GM18861 (cell line): Measurements from ENCODE around the gene PIGU.
"Not testable (repeated sequence)": the region's sequence is repeated elsewhere in the genome, so short reads cannot be mapped to it uniquely, and the experiment has no call there.

ENCODE experiments used
- ATAC-seq: cut with Tn5 transposase; IDR thresholded peaks from one replicate; pipeline ENCODE4 v1.9.1; 2021; ENCODE audit not compliant: unreplicated experiment

Gene PIGU

DNA sequence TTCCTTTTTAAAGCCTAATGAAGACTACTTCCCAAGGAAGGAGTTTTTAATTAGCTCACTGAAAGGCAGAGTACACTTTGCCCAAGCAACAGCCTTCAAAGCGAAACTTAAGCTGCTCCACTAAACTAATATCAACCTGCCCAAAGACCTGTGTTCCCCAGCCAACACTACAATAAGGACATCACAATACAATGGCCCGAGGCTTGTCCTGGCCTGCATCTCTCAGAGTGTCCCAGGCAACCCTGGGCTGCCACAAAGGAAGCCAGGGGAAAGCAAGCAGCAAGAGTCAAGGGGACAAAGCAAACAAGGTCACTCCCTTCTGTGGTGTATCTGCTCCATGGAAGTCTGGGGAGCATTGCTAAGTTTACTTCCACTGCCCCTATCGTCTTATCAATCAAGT is 52.3 kb downstream of the PIGU start:
- no peak for ATAC-seq

DNA sequence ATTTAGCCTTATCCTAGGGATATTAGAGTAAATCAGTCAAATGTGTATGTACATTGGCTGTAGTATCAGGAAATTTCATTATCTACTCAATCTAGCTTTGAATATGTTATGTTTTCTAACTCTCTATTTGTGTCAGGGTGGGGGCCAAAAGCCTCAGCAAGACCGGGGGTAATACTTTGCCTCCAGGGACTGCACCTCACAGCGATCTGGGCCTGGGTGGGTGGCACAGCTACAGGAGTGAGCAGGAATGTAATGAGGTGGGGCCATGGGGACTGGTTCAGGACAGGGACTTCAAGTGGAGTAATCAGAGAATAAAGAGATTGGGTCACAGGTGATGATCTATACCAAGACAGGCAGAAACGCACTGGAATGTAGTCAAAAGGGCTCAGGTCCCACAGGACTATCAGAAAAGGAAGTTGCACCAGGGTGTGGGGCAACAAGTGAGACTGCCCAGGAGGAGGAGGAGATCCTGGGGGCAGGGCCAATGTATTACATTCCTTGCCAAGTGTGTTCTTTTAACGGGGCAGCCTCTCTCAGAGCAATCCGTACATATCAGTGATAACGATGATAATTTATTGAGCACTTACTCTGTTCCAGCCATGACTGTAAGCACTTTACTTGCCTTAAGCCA is 54.0 kb downstream of the PIGU start:
- ATAC-seq, result no peak

DNA sequence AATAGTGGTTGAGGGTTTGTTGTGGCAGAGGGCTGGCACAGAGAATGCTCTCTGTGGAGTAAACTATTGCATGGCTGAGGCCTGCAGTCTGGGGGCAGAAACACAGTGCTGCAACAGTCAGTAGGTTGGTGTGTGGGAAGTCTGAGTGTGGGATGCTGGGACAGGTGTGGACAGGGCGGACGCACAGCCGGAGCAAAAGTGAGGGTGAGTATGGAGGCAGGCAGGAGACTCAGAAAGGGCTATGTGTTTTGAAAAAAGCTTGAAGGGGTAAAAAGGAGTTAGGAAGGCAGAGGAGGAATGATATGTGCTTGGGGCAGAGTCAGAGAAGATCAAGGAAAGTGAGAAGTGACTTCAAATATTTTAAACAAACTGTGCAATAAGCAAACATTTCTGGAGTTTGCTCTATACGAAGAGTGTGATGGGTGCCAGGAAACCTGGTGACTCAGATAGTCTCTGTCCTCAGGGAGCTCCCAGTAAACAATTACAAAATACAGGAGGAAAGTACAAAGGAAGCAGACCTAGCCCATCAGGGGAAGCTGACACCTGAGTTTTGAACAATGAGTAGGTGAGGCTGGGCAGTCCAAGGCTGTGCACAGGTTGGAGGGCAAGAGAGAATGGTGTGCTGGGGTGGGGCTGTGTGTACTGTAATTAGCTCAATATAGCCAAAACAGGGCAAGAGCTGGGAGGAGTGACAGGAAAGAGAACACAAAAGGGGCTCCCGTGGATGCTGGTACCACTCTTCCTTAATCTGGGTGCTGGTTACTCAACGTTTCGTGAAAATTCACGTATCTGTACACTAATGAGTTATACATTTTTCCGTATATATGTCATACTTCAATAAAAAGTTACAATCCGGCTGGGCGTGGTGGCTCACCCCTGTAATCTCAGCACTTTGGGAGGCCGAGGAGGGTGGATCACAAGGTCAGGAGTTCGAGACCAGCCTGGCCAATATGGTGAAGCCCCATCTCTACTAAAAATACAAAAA is 55.2 kb downstream of the PIGU start:
- ATAC-seq, result no peak

DNA sequence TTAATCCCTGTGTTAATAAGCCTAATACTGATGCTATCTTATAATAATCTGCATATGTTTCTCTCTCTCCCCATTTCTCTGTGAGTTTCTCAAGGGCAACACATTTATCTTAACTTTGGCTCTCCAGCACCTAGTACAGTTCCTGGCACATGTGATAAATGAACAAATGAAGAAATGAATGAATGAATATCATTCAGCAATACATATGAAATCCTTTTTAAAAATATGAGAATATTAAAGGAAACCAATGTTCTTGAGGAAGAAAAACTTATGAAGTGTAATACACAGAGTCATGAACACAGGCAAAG is 55.9 kb downstream of the PIGU start:
- ATAC-seq, result no peak

- ATAC-seq, result no peak
Measured at GRCh38 chr20:34618676-34619075, 58.2 kb downstream of the PIGU start.

GRCh38 chr20:34616913-34617312 is 60.0 kb downstream of the PIGU start:
- ATAC-seq, result not testable (repeated sequence)

DNA sequence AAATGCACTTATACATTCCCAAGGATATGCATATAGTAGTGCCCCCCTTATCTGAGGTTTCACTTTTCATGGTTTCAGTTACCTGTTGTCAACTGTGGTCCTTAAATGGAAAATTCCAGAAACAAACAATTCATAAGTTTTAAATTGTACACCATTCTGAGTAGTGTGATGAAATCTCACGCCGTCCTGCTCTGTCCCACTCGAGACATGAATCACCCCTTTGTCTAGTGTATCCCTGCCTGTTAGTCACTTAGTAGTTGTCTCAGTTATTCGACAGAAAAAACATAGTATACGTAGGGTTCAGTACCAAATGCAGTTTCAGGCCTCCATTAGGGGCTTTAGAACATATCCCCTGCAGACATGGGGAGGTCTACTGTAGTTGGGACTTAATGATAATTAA is 61.4 kb downstream of the PIGU start:
- no peak for ATAC-seq

GRCh38 chr20:34611976-34612375 is 64.9 kb downstream of the PIGU start:
- ATAC-seq, result not testable (repeated sequence)

GRCh38 chr20:34607066-34607465 is 69.8 kb downstream of the PIGU start:
- ATAC-seq, result no peak

DNA sequence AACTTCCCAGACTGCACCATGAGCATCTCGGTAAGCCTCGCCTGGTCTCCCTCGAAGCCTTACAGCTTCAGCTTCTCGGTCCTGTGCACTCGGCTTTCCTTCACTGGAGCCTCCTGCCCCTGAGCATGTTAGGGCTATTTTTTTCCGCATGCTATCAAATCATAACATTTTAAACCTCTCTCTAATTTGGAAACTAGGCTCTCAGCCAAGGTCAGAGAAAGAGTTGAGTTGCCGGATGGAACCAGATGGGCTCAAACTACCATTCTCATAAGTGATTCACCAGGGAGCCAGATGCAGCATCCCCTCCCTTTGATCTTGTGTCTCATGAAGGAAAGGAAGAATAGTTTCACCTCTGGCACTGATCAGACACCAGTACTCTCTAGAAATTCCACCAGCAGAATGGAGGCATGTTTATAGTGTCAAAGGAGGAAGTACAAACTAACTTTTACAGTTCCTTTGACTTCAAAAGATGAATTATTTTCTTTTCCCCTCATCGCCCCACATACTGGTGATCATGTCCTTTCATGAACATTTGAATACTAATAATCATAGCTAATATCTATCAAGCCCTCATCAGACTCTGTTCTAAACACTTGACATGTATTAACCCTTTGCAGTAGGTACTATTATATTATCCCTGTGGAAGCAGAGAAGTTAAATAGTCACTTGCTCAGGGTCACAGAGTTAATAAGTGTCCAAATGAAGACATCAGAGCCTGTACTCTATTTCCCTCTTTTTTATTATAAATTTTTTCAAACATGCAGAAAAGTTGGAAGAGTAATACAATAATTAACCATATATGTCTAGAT is 71.7 kb downstream of the PIGU start:
- ATAC-seq, result no peak

GRCh38 chr20:34600892-34601653 is 75.8 kb downstream of the PIGU start:
- no peak for ATAC-seq

DNA sequence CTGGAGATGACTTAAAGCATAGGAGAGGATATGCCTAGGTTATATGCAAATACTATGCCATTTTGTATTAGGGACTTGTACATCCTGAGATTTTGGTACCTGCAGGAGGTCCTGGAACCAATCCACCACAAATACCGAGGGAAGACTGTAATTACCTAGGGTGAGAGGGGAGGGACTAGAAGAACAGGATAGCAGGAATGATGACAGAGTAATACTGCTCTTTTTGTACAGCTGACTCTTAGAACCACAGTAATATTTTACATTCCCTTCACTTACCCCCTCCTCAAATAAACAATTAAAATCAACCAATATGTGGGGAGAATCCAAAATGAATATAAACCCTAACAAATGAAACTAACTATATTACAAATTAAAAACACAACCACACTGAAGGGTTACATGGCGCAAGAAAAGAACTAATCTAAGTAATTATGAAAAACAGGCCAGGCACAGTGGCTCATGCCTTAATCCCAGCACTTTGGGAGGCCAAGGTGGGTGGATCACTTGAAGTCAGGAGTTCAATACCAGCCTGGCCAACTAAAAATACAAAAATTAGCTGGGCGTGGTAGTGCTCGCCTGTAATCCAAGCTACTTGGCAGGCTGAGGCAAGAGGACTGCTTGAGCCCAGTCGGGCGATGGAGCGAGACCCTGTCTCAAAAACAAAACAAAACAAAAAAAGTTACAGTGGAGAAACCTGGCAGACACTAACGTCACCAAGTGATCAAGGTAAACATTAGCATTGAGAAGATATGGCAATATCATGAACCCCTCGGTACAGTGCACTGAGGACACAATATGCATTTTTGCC is 81.3 kb downstream of the PIGU start:
- no peak for ATAC-seq

DNA sequence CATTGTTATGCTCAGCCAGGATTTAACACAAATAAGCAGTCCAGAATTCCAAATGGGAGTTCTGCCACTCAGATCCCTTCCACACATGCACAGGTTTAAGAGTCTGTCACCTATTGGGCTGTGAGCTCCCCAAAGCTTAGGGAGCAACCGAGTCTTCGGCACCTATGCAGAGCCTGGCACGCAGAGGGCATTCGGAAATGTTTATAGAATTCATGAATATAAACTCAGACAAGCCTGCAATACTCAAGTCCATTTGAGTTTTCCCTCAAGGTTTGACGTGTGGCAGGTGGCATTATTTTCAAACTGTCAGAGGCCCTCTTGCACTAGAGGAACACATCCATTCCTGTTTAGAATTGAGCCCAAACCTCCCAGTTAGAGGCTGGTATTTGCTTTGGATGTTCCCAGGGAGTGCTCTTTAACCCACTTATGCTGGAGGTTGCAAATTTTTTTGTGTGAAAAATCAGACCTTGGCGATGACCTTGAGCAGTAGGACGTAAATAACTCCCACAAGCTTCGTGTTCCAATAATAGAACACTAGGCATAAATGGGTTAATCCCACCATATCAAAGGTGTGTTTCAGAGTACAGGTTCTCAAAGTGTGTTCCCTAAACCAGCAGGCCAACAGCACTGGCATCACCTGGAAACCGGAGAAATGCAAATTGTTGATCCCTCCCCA is 90.3 kb downstream of the PIGU start:
- ATAC-seq, result no peak

GRCh38 chr20:34585019-34585418 is 91.9 kb downstream of the PIGU start:
- no peak for ATAC-seq

- ATAC-seq, result no peak
Measured at GRCh38 chr20:34583544-34583943, 93.3 kb downstream of the PIGU start.

- ATAC-seq, result no peak
Measured at GRCh38 chr20:34582911-34583310, 94.0 kb downstream of the PIGU start.

- no peak for ATAC-seq
Measured at GRCh38 chr20:34582221-34582620, 94.7 kb downstream of the PIGU start.

GRCh38 chr20:34581341-34582184 is 95.3 kb downstream of the PIGU start:
- ATAC-seq, result peak; percentile 42
